Endothelial cell of umbilical vein (primary cell): ENCODE data around the gene LCE1A. TPM values are rescaled to one million over a fixed set of nuclear protein-coding genes. Genes with fewer than 3 reads are reported as not detected.

ENCODE experiments used
- BruUV-seq: library from RNA; stranded (reverse); fragments of 400-500 nt; replicated peaks from 2 replicates; lab custom pipeline; 2021; lab: Mats Ljungman, UMichigan
- CTCF ChIA-PET: fragments of 300-600, 350-600 bp; sonication (Branson Sonifier 250); formaldehyde crosslinking; loops from one replicate; lab custom pipeline; 2021; ENCODE audit warnings: antibody characterized with exemption, inconsistent platforms; lab: Charles Lee
- POLR2A ChIA-PET: fragments of 300-600, 350-600 bp; sonication (Branson Sonifier 250); formaldehyde crosslinking; loops from one replicate; lab custom pipeline; 2021; ENCODE audit warnings: antibody characterized with exemption, inconsistent platforms; lab: Charles Lee
- DNase-seq: peaks from one replicate; pipeline ENCODE4 v3.0.0-alpha.2; 2011; ENCODE audit warnings: low read depth, low spot score
- FAIRE-seq: peaks from 2 replicates; lab custom pipeline; 2011; peaks lifted over from hg19 to GRCh38; lab: Jason Lieb, UNC
- H2AFZ ChIP-seq: 2 replicates; pipeline ENCODE4 v1.6.0; 2012; ENCODE audit warnings: low read depth, low read length, control low read depth, inconsistent platforms
- H3K27ac ChIP-seq: 2 replicates; pipeline ENCODE4 v1.5.1; 2011; ENCODE audit warnings: low read depth, mild to moderate bottlenecking, control low read depth, low read length, moderate library complexity; ENCODE audit not compliant: insufficient read depth
- H3K27me3 ChIP-seq, 2 experiments: 2 replicates each; pipeline versions ENCODE4 v1.6.0 to v1.6.1; 2011; ENCODE audit warnings: low read length in 2 of 2, mixed read lengths in 1 of 2; ENCODE audit not compliant: control insufficient read depth in 2 of 2, insufficient read depth in 2 of 2
- H3K36me3 ChIP-seq, 2 experiments: 2 replicates in 1 of 2; 3 replicates in 1 of 2; pipeline ENCODE4 v1.5.1; 2011; ENCODE audit warnings: low read length in 2 of 2, mild to moderate bottlenecking in 1 of 2, moderate library complexity in 1 of 2; ENCODE audit not compliant: control insufficient read depth in 2 of 2, insufficient read depth in 2 of 2; ENCODE audit errors: extremely low read depth in 1 of 2
- H3K4me1 ChIP-seq: 3 replicates; pipeline ENCODE4 v1.5.1; 2011; ENCODE audit warnings: mild to moderate bottlenecking, low read length; ENCODE audit not compliant: control insufficient read depth, insufficient read depth; ENCODE audit errors: extremely low read depth
- H3K4me2 ChIP-seq: 2 replicates; pipeline ENCODE4 v1.6.1; 2011; ENCODE audit warnings: low read length, control low read depth, mixed read lengths; ENCODE audit not compliant: insufficient read depth
- H3K4me3 ChIP-seq, 3 experiments: fragments of 200-600 bp in 1 of 3; sonication (generic), shearing (Covaris generic) in 1 of 3; replicated peaks in 1 of 3; 2 replicates each; pipeline ENCODE4 v1.5.1; 2011 to 2016; ENCODE audit warnings: control low read depth in 3 of 3, low read length in 3 of 3, mild to moderate bottlenecking in 2 of 3, inconsistent platforms in 1 of 3, low read depth in 1 of 3, moderate library complexity in 1 of 3; ENCODE audit not compliant: insufficient read depth in 1 of 3
- H3K79me2 ChIP-seq: 2 replicates; pipeline ENCODE4 v1.6.0; 2012; ENCODE audit warnings: low read length, inconsistent platforms; ENCODE audit not compliant: control insufficient read depth, insufficient read depth
- H3K9ac ChIP-seq: replicated peaks from 2 replicates; pipeline ENCODE3; 2011; ENCODE audit warnings: low read length, control low read depth; ENCODE audit not compliant: insufficient read depth; ENCODE audit errors: extremely low read depth
- H3K9me1 ChIP-seq: replicated peaks from 3 replicates; pipeline ENCODE4 v1.6.0; 2011; ENCODE audit warnings: mild to moderate bottlenecking, low read length; ENCODE audit not compliant: control insufficient read depth, insufficient read depth; ENCODE audit errors: extremely low read depth
- H3K9me3 ChIP-seq: replicated peaks from 2 replicates; pipeline ENCODE4 v1.5.1; 2012; ENCODE audit warnings: low read length, inconsistent platforms; ENCODE audit not compliant: control insufficient read depth, insufficient read depth
- H4K20me1 ChIP-seq: replicated peaks from 2 replicates; pipeline ENCODE3; 2011; ENCODE audit warnings: mild to moderate bottlenecking, low read length; ENCODE audit not compliant: control insufficient read depth, insufficient read depth; ENCODE audit errors: extremely low read depth
- CTCF ChIP-seq, 2 donors: IDR thresholded peaks; 1 replicate in 1 of 2; 2 replicates in 1 of 2; pipeline ENCODE4 v1.5.1; 2011; ENCODE audit warnings: low read length in 2 of 2, mild to moderate bottlenecking in 2 of 2, moderate library complexity in 2 of 2, control low read depth in 1 of 2, inconsistent platforms in 1 of 2, low read depth in 1 of 2; ENCODE audit not compliant: insufficient read depth in 1 of 2; ENCODE audit errors: extremely low read depth in 1 of 2
- EZH2 ChIP-seq: IDR thresholded peaks from 2 replicates; pipeline ENCODE4 v1.6.1; 2012; ENCODE audit warnings: borderline replicate concordance, low read depth, mild to moderate bottlenecking, moderate library complexity, low read length, inconsistent platforms; ENCODE audit not compliant: severe bottlenecking
- FOS ChIP-seq: IDR thresholded peaks from 2 replicates; pipeline ENCODE4 v1.6.1; 2011; ENCODE audit warnings: mild to moderate bottlenecking, low read length, moderate library complexity, borderline replicate concordance; ENCODE audit not compliant: insufficient read depth
- GATA2 ChIP-seq: IDR thresholded peaks from 2 replicates; pipeline ENCODE4 v1.7.0; 2011; ENCODE audit warnings: low read depth, mild to moderate bottlenecking, moderate library complexity, mixed read lengths, low read length; ENCODE audit not compliant: insufficient read length, insufficient read depth
- JUN ChIP-seq: IDR thresholded peaks from 2 replicates; pipeline ENCODE4 v1.6.1; 2011; ENCODE audit warnings: borderline replicate concordance, low read depth; ENCODE audit not compliant: insufficient read length, insufficient read depth
- MAX ChIP-seq: IDR thresholded peaks from 2 replicates; pipeline ENCODE4 v1.6.1; 2011; ENCODE audit not compliant: insufficient read depth, insufficient read length
- MYC ChIP-seq: IDR thresholded peaks from one replicate; pipeline ENCODE4 v1.6.1; 2011; ENCODE audit warnings: mild to moderate bottlenecking, low read depth, low read length
- POLR2A ChIP-seq: IDR thresholded peaks from 2 replicates; pipeline ENCODE4 v1.6.1; 2012; ENCODE audit warnings: low read depth, mild to moderate bottlenecking, control low read depth, low read length
- POLR2AphosphoS5 ChIP-seq: IDR thresholded peaks from 2 replicates; pipeline ENCODE4 v1.6.1; 2012; ENCODE audit warnings: low read depth, mild to moderate bottlenecking, control low read depth, low read length, moderate library complexity; ENCODE audit not compliant: insufficient read depth
- dilution Hi-C: fragments of 300-500 bp; cut with MboI; formaldehyde crosslinking; loops from one replicate; pipeline ENCODE4 v1.15.0; 2019; ENCODE audit warnings: low sequenced_read_pairs; ENCODE audit not compliant: extremely low pct_ligation_motif_present
- intact Hi-C: fragments of 100-400 bp; cut with micrococcal nuclease; formaldehyde crosslinking; loops from one replicate; pipeline ENCODE4 v1.10.0; 2022
- polyA plus RNA-seq, 4 experiments: library from polyadenylated mRNA; depleted of rRNA in 3 of 4; stranded (reverse) in 3 of 4; unstranded in 1 of 4; fragments of >200 nt; gene quantifications; 2 replicates each; pipeline versions ENCODE4 v1.2.1 to v1.2.3, GENCODE V29; 2011 to 2012; ENCODE audit warnings: missing spikeins in 1 of 4
- total RNA-seq: library from RNA; stranded (reverse); gene quantifications from 2 replicates; pipeline ENCODE4 v1.2.3, GENCODE V29; 2021

LCE1A gene
- total and polyA plus RNA-seq, 2 donors (not counting 3 experiments of a cell fraction or from before 2014, with no cell fraction given): not detected

GRCh38 chr1:152811671-152812070 is 15.6 kb upstream of the LCE1A start, which contains the start of gene LCE1B:
Gene LCE1B, plus strand, starts transcription at chr1:152811971. Its CDS starts 476 bp downstream, at chr1:152812447.
- Histone ChIP-seq H3K4me1 (no peaks in the 10 kb centered on the region), H3K4me2 (no peak within 1 kb of the TSS), H3K4me3 (no peak within 1 kb of the TSS), H4K20me1 (no peaks in the 10 kb centered on the region), H3K27me3 (no peaks in the 10 kb centered on the region), H3K9me1 (no peaks in the 10 kb centered on the region), H3K36me3 (no peaks in the 10 kb centered on the region), H2AFZ (no peak within 1 kb of the TSS), H3K79me2 (no peaks in the 10 kb centered on the region), H3K9ac (no peak within 1 kb of the TSS), H3K27ac (no peak within 1 kb of the TSS), H3K9me3 (no peaks in the 10 kb centered on the region)
- TF ChIP-seq EZH2: no peak
- TF ChIP-seq JUN: no peak
- TF ChIP-seq CTCF (IDR thresholded peaks at IDR 0.05; ENCODE audit: extremely low read depth in 1 of 2, insufficient read depth in 1 of 2, low read depth in 1 of 2, low read length in 2 of 2): no peak
- no peak for TF ChIP-seq MYC
- no peak for TF ChIP-seq POLR2A
- no peak for TF ChIP-seq MAX
- no peak for TF ChIP-seq GATA2
- TF ChIP-seq POLR2AphosphoS5: no peak
- no peak for TF ChIP-seq FOS
- CTCF ChIA-PET: no interaction called here
- dilution Hi-C loops (no loop called here), intact Hi-C loops (no loop called here)
- no TSS peak for BruUV-seq
- POLR2A ChIA-PET: no interaction called here
- DNase-seq (no peak), FAIRE-seq (no peak)
